MM.1S (cell line): ENCODE results near the gene ZNF513.

Source experiments
- EZH2 ChIP-seq: fragments of 300-600 bp; sonication (generic); optimal IDR thresholded peaks from 2 replicates; pipeline ENCODE3; 2017; ENCODE audit warnings: low read depth, mild to moderate bottlenecking, antibody characterized with exemption, low read length, mixed read lengths
- EZH2phosphoT487 ChIP-seq: fragments of 300-600 bp; sonication (generic); IDR thresholded peaks from 2 replicates; pipeline ENCODE4 v1.6.1; 2018; ENCODE audit warnings: antibody characterized with exemption, low read length
- TF ChIP-seq, protein P1 (sequence below): fragments of 300-600 bp; sonication (generic); IDR thresholded peaks from 2 replicates; pipeline ENCODE4 v1.5.1; 2016; ENCODE audit warnings: antibody characterized with exemption, low read length, mixed read lengths

DNA sequence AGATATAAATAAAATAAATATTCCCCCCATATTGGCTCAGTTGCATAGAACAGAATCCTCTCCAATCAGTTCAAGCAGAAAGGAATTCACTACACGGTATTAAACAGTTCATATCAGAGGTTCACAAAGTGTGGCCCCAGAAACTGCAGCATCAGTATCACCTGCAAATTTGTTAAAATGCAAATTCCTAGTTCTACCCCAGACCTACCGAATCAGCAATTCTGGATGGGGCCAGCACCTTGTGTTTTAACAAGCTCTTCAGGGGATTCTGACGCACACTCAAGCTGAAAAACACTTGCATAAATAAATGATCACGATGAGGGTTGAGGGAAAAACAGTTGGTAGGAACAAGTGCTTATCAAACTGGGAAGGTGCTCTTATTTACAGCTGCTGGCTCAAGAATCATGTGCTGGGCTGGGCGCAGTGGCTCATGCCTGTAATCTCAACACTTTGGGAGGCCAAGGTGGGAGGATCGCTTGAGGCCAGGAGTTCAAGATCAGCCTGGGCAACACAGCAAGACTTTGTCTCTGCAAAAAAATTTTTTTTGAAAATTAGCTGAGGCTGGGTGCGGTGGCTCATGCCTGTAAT lies 30.3 kb downstream of the ZNF513 start:
- TF ChIP-seq EZH2phosphoT487 (no peak), EZH2 (no peak)
- TF ChIP-seq, protein P1, sequence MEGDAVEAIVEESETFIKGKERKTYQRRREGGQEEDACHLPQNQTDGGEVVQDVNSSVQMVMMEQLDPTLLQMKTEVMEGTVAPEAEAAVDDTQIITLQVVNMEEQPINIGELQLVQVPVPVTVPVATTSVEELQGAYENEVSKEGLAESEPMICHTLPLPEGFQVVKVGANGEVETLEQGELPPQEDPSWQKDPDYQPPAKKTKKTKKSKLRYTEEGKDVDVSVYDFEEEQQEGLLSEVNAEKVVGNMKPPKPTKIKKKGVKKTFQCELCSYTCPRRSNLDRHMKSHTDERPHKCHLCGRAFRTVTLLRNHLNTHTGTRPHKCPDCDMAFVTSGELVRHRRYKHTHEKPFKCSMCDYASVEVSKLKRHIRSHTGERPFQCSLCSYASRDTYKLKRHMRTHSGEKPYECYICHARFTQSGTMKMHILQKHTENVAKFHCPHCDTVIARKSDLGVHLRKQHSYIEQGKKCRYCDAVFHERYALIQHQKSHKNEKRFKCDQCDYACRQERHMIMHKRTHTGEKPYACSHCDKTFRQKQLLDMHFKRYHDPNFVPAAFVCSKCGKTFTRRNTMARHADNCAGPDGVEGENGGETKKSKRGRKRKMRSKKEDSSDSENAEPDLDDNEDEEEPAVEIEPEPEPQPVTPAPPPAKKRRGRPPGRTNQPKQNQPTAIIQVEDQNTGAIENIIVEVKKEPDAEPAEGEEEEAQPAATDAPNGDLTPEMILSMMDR, result no peak
